ENCODE measurements around the gene TRIP10. TPM values are rescaled to one million over a fixed set of nuclear protein-coding genes. Genes with fewer than 3 reads are reported as not detected.
A peak's percentile ranks its signal among the peaks of the same experiment; 100 is the strongest.

The TRIP10 gene
- total RNA-seq, 1 donor from 2014 or later = 25.0 TPM

GRCh38 chr19:6711605-6712004, 27.9 kb upstream of the TRIP10 start:
- no peak for DNase-seq (ENCODE audit: low read depth in 2 of 2)

DNA sequence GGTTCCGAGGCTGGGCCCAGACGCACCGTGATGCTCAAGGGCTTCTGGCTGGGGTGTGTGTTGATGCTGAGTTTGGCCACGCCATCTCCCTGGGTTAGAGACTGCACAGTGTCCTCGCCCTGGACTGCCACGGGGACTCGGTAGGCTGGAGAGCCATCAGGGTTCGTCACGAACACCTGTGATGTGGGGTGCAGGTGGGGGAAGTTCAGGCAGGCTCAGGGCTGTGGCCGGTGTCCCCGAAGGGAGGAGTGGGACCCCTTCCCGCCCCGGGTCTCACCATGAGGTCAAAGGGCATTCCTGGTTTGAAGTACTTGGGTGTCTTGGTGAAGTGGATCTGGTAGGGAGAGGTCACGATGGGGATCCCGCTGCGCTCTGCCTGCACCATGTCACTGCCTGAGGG, 27.2 kb upstream of the TRIP10 start:
- DNase-seq (ENCODE audit: low read depth in 2 of 2) = no peak

- DNase-seq (ENCODE audit: low read depth in 2 of 2) = no peak
Measured at GRCh38 chr19:6712692-6713670, 26.5 kb upstream of the TRIP10 start.

- DNase-seq (ENCODE audit: low read depth in 2 of 2) = no peak
Measured at GRCh38 chr19:6713773-6714692, 25.4 kb upstream of the TRIP10 start.

- DNase-seq (ENCODE audit: low read depth in 2 of 2) = no peak
Measured at GRCh38 chr19:6714749-6715555, 24.5 kb upstream of the TRIP10 start.

- DNase-seq (ENCODE audit: low read depth in 2 of 2) = no peak
Measured at GRCh38 chr19:6716610-6716970, 22.9 kb upstream of the TRIP10 start.

GRCh38 chr19:6717036-6717435, 22.4 kb upstream of the TRIP10 start:
- no peak for DNase-seq (ENCODE audit: low read depth in 2 of 2)

DNA sequence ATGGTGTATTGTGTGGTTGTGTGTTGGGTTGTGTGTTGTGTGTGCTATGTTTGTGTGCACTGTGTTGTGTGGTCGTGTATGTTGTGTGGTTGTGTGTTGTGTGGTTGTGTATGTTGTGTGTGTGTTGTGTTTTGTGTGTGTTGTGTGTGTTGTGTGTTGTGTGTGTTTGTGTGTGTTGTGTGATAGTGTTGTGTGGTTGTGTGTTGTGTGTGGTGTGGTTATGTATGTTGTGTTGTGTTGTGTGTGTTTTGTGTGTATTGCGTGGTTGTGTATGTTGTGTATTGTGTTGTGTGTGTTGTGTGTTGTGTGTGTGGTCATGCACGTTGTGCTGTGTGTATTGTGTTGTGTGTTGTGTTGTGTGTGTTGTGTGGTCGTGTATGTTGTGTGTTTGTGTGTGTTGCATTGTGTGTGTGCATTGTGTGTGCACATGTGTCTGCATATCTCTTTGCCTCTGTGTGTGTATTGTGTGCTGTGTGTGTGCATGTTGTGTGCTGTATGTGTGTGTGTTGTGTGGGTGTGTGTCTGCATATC, 22.0 kb upstream of the TRIP10 start:
- no peak for DNase-seq (ENCODE audit: low read depth in 2 of 2)

DNA sequence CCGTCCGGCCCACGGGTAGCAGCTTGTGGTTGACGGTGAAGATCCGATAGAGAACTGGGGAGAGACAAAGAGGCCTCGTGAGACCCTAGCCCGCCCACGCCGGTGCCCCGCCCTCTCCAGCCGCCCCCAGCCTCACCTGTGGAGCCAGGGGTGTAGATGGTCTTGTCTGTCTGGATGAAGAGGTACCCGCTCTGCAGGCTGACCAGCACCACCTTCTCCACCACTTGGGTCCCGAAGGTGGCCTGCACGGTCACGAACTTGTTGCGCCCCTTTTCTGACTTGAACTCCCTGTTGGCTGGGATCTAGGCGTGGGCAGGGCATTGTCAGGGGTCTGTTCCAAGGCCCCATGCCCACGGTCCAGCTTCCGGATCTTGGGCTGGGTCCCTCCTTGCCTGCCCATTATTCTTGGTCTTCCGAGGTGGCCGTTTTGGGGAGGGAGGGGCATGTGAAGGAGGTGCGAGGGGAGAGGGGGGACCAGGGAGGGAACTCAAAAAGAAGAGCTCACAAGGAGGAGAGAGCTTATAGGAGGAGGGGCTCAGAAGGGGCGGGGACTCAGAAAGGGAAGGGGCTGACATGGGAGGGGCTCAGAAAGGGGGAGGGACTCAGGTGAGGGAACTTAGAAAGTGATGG, 21.3 kb upstream of the TRIP10 start:
- no peak for DNase-seq (ENCODE audit: low read depth in 2 of 2)

- peak in 1 of 2 donors; percentile 29 for DNase-seq (ENCODE audit: low read depth in 2 of 2)
Measured at GRCh38 chr19:6718741-6719539, 20.5 kb upstream of the TRIP10 start.

GRCh38 chr19:6719540-6719861, 20.0 kb upstream of the TRIP10 start:
- DNase-seq (ENCODE audit: low read depth in 2 of 2) = no peak

DNA sequence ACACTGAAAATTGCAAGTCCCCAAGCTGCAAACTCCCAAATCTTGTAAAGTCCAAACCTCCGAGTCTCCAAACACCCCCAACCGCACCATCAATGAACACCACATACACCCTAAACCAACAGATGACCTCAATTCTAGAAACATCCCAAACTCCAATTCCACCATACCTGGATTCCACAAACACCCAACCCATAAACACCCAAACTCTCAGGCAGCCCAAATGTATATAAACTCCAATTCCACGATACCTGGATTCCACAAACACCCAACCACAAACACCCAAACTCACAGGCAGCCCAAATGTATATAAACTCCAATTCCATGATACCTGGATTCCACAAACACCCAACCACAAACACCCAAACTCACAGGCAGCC, 19.5 kb upstream of the TRIP10 start:
- DNase-seq (ENCODE audit: low read depth in 2 of 2) = no peak

DNA sequence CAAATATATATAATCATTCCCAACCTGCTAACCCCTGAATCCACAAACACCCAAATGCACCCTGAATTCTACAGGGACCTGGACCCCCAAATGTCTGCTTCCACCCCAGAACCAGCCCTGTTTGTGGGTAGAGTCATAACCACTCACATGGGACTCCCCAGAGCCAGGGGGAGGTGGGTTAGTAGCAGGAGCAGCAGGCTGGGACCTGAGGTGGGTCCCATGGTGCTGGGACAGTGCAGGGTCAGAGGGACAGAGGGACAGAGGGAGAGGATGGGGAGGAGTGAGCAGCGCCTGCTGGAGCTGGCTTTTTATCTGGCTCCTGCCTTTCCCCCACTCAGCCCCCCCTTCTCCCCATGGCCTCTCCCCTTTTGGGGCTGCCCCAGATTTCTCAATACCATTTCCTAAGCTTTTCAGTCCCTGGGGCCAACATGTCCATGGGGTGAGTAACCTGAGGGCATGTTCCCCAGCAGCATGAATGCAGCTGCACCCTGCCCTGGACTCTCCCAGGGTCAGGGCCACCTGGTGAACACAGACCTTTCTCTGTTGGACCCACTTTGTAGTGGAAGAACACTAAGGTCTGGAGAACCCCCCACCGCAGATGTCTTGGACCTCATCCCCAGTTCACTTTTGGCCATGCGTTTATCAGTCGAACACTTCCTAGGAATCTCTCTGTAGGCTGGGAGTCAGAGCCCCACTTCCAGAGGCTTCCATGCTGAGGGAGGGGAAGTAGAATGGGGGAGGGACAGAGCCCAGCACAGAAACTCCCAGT, 18.9 kb upstream of the TRIP10 start, which contains the start of gene C3:
C3 (minus strand) TSS at position 282 of the 769 bp plus-strand sequence; CDS start at position 221, 61 bp downstream.
- DNase-seq (ENCODE audit: low read depth in 2 of 2) = no peak

GRCh38 chr19:6721138-6721474, 18.4 kb upstream of the TRIP10 start:
- no peak for DNase-seq (ENCODE audit: low read depth in 2 of 2)

DNA sequence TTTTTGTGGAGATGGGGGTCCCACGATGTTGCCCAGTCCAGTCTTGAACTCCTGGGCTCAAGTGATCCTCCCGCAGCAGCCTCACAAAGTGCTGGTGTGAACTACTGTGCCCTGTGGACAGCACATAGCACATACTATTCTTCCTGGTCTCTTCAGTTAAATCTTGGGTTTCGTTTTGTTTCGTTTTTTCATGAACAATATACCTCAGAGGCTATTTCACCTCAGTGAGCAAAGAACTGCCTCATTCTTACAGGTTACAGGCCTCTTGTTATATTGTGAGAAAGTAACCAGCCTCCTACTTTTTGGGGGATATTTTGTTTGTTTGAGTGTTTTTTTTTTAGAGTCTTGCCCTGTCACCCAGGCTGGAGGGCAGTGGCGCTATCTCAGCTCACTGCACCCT, 17.7 kb upstream of the TRIP10 start:
- DNase-seq (ENCODE audit: low read depth in 2 of 2) = no peak

GRCh38 chr19:6723108-6723618, 16.3 kb upstream of the TRIP10 start:
- peak in 1 of 2 donors; percentile 24 for DNase-seq (ENCODE audit: low read depth in 2 of 2)

GRCh38 chr19:6723738-6724137, 15.7 kb upstream of the TRIP10 start:
- DNase-seq (ENCODE audit: low read depth in 2 of 2) = no peak

DNA sequence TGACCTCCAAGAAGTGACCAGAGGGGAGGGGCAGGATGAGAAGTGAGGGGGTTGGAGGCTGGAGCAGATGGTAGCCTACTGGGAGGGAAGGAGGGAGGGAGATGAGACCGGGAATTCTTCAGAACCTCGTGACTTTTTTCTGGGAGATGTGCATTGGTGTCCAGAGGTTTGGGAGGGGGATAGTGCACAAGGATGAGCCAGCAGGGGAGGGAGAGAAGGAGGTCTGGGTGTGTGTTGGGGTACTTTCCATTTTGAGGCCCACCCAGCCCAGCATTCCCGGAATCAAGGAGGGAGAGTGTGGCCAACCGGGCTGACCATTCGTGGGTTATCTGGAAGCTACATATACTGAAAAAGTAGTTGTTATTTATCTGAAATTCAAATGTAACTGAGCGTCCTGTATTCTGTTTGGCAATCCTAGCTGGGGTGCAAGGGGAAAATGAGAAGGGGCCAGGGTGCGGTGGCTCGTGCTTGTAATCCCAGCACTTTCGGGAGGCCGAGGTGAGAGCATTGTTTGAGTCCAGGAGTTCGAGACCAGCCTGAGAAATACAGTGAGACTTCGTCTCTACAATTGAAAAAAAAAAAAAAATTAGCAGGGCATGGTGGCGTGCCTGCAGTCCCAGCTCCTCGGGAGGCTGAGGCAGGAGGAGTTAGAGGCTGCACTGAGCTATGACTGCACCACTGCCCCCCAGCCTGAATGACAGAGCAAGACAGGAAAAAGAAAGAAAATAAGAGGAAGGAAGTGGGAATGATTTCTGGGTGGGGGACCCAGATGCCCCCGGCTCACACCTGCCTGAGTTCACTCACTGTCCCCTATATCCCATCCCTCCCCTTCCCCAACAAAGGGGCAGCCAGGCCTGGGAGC, 14.6 kb upstream of the TRIP10 start:
- no peak for DNase-seq (ENCODE audit: low read depth in 2 of 2)
